Measurements from ENCODE around the gene TSPAN31. TPM values are rescaled to one million over a fixed set of nuclear protein-coding genes. Genes with fewer than 3 reads are reported as not detected.
A peak's percentile ranks its signal among the peaks of the same experiment; 100 is the strongest.

The TSPAN31 gene
- total RNA-seq, 1 experiment from 2014 or later = 13.5 TPM

GRCh38 chr12:57722716-57723629 is 21.9 kb upstream of the TSPAN31 start:
- no peak for DNase-seq (ENCODE audit: low read depth)

GRCh38 chr12:57723630-57723962 is 21.2 kb upstream of the TSPAN31 start:
- no peak for DNase-seq (ENCODE audit: low read depth)

- no peak for DNase-seq (ENCODE audit: low read depth)
Observed at GRCh38 chr12:57724003-57724935, 20.6 kb upstream of the TSPAN31 start.

GRCh38 chr12:57724936-57725740 is 19.7 kb upstream of the TSPAN31 start:
- no peak for DNase-seq (ENCODE audit: low read depth)

- DNase-seq (ENCODE audit: low read depth) = no peak
Observed at GRCh38 chr12:57725851-57726150, 19.0 kb upstream of the TSPAN31 start.

- peak; percentile 94 for DNase-seq (ENCODE audit: low read depth)
Observed at GRCh38 chr12:57726151-57726883, 18.5 kb upstream of the TSPAN31 start.

GRCh38 chr12:57726884-57727757 is 17.7 kb upstream of the TSPAN31 start:
- DNase-seq (ENCODE audit: low read depth) = no peak

GRCh38 chr12:57727758-57728395 is 17.0 kb upstream of the TSPAN31 start:
- DNase-seq (ENCODE audit: low read depth) = no peak

GRCh38 chr12:57729321-57729844 is 15.5 kb upstream of the TSPAN31 start:
- no peak for DNase-seq (ENCODE audit: low read depth)

- DNase-seq (ENCODE audit: low read depth) = no peak
Observed at GRCh38 chr12:57730336-57731067, 14.3 kb upstream of the TSPAN31 start.

- DNase-seq (ENCODE audit: low read depth) = no peak
Observed at GRCh38 chr12:57731411-57732080, 13.3 kb upstream of the TSPAN31 start.

- DNase-seq (ENCODE audit: low read depth) = no peak
Observed at GRCh38 chr12:57732270-57732669, 12.6 kb upstream of the TSPAN31 start.

- no peak for DNase-seq (ENCODE audit: low read depth)
Observed at GRCh38 chr12:57732726-57733593, 11.9 kb upstream of the TSPAN31 start.

- DNase-seq (ENCODE audit: low read depth) = no peak
Observed at GRCh38 chr12:57733928-57734327, 10.9 kb upstream of the TSPAN31 start.

GRCh38 chr12:57734591-57734990 is 10.2 kb upstream of the TSPAN31 start:
- no peak for DNase-seq (ENCODE audit: low read depth)

GRCh38 chr12:57735198-57735855 is 9.5 kb upstream of the TSPAN31 start:
- no peak for DNase-seq (ENCODE audit: low read depth)

All from Daoy (cell line).